GM13977 (cell line): ENCODE results near the gene TMCC2.
A peak's percentile ranks its signal among the peaks of the same experiment; 100 is the strongest.

Experiments
- DNase-seq: peaks from one replicate; pipeline ENCODE4 v3.0.0; 2012; ENCODE audit warnings: low spot score
- CTCF ChIP-seq: IDR thresholded peaks from 2 replicates; pipeline ENCODE4 v1.5.1; 2012; ENCODE audit warnings: mild to moderate bottlenecking, control low read depth; ENCODE audit not compliant: insufficient read depth; ENCODE audit errors: extremely low read depth, missing control alignments
- in situ Hi-C: fragments of 300-500 bp; cut with MboI; formaldehyde crosslinking; loops from one replicate; pipeline ENCODE4 v1.12.0; 2022; ENCODE audit warnings: low sequenced_read_pairs, low pct_unique_long_range_greater_than_20kb, mixed read lengths, inconsistent platforms; ENCODE audit not compliant: unreplicated experiment

TMCC2 gene

GRCh38 chr1:205309741-205310140 lies 82.0 kb downstream of the TMCC2 start:
- TF ChIP-seq CTCF, result no peak
- DNase-seq, result no peak
- in situ Hi-C loops, result no loop called here

- TF ChIP-seq CTCF, result no peak
- in situ Hi-C loops, result no loop called here
Measured at GRCh38 chr1:205310976-205311704, 83.4 kb downstream of the TMCC2 start.

GRCh38 chr1:205312866-205313562 lies 85.3 kb downstream of the TMCC2 start:
- no peak for DNase-seq
- TF ChIP-seq CTCF, result no peak
- in situ Hi-C loops, result no loop called here

More at GRCh38 chr1:205310976-205311704, 83.4 kb downstream of the TMCC2 start:
- DNase-seq, result peak; percentile 56

- peak; percentile 77 for DNase-seq
- no peak for TF ChIP-seq CTCF
- in situ Hi-C loops, result no loop called here
Measured at GRCh38 chr1:205313563-205314308, 86.0 kb downstream of the TMCC2 start.

- DNase-seq, result no peak
- no peak for TF ChIP-seq CTCF
Measured at GRCh38 chr1:205315008-205315618, 87.4 kb downstream of the TMCC2 start.

GRCh38 chr1:205316161-205316566 lies 88.4 kb downstream of the TMCC2 start:
- in situ Hi-C loops, result no loop called here

More at GRCh38 chr1:205315008-205315618, 87.4 kb downstream of the TMCC2 start:
- in situ Hi-C loops, result no loop called here

More at GRCh38 chr1:205316161-205316566, 88.4 kb downstream of the TMCC2 start:
- DNase-seq, result no peak
- TF ChIP-seq CTCF, result no peak
